G401 (cell line): ENCODE results near the gene OR10G8. TPM values are rescaled to one million over a fixed set of nuclear protein-coding genes. Genes with fewer than 3 reads are reported as not detected.

Experiments
- DNase-seq: peaks from one replicate; pipeline ENCODE4 v3.0.0-alpha.2; 2015; ENCODE audit warnings: low spot score
- in situ Hi-C: cut with HindIII; loops from 2 replicates; pipeline ENCODE4 v1.10.0; 2016; ENCODE audit warnings: low sequenced_read_pairs, mixed read lengths
- total RNA-seq: library from RNA; depleted of rRNA; stranded (reverse); fragments of >200 nt; shearing (Covaris generic); gene quantifications from 2 replicates; pipeline ENCODE4 v1.2.3, GENCODE V29; 2014; rRNA removed

The OR10G8 gene
- total RNA-seq, 1 experiment from 2014 or later, result not detected

- in situ Hi-C loops, result no loop called here
- DNase-seq, result no peak
Measured at GRCh38 chr11:124075492-124075840, 48.9 kb downstream of the OR10G8 start.

- DNase-seq, result no peak
- in situ Hi-C loops, result no loop called here
Measured at GRCh38 chr11:124075841-124076651, 49.4 kb downstream of the OR10G8 start.

- DNase-seq, result no peak
- in situ Hi-C loops, result no loop called here
Measured at GRCh38 chr11:124077266-124077665, 50.7 kb downstream of the OR10G8 start.

- in situ Hi-C loops, result no loop called here
- no peak for DNase-seq
Measured at GRCh38 chr11:124078591-124078990, 52.0 kb downstream of the OR10G8 start.

GRCh38 chr11:124079631-124080326, 53.2 kb downstream of the OR10G8 start:
- in situ Hi-C loops, result no loop called here
- no peak for DNase-seq

Other genes starting within 250 kb of the OR10G8 start
- not detected in 2 replicates for gene OR6M1, start 220.4 kb upstream of the OR10G8 start, total RNA-seq
- gene TMEM225, start 141.1 kb upstream of the OR10G8 start, total RNA-seq, result not detected in 2 replicates
- gene OR8D4, start 124.6 kb upstream of the OR10G8 start, total RNA-seq, result not detected in 2 replicates
- gene OR4D5, start 87.2 kb upstream of the OR10G8 start, total RNA-seq, result not detected in 2 replicates
- gene OR6T1, start 83.0 kb upstream of the OR10G8 start, total RNA-seq, result not detected in 2 replicates
- not detected in 2 replicates for gene OR10S1, start 49.0 kb upstream of the OR10G8 start, total RNA-seq
- not detected in 2 replicates for gene OR10G6, start 31.6 kb upstream of the OR10G8 start, total RNA-seq
- not detected in 2 replicates for gene OR10G4, start 13.8 kb upstream of the OR10G8 start, total RNA-seq
- gene OR10G9, start 3.8 kb upstream of the OR10G8 start, total RNA-seq, result not detected in 2 replicates
- not detected in 2 replicates for gene OR10G7, start 14.5 kb downstream of the OR10G8 start, total RNA-seq
- 0.98 TPM in 1 of 2 replicates, not detected in the other for gene VWA5A, start 88.7 kb downstream of the OR10G8 start, total RNA-seq
- gene OR10D3, start 156.5 kb downstream of the OR10G8 start, total RNA-seq, result not detected in 2 replicates
- not detected in 2 replicates for gene OR8G1, start 214.3 kb downstream of the OR10G8 start, total RNA-seq
- not detected in 2 replicates for gene OR8G5, start 229.6 kb downstream of the OR10G8 start, total RNA-seq